Measurements from ENCODE around the gene STK26.
"Not testable (repeated sequence)": the region's sequence is repeated elsewhere in the genome, so short reads cannot be mapped to it uniquely, and the experiment has no call there.

GRCh38 chrX:132010213-132010612 is 12.9 kb upstream of the STK26 start:
- TF ChIP-seq POLR2A (IDR thresholded peaks at IDR 0.05; ENCODE audit: extremely low read depth, insufficient read length); CTCF (IDR thresholded peaks at IDR 0.05; ENCODE audit: low read depth, low read length); MYC (IDR thresholded peaks at IDR 0.05; ENCODE audit: low read depth, low read length): not testable (repeated sequence)
